HG02943 (cell line): ENCODE data around the gene IQCF6.
"Not testable (repeated sequence)": the region's sequence is repeated elsewhere in the genome, so short reads cannot be mapped to it uniquely, and the experiment has no call there.

Experiments
- ATAC-seq: cut with Tn5 transposase; IDR thresholded peaks from one replicate; pipeline ENCODE4 v1.9.1; 2021; ENCODE audit warnings: mild to moderate bottlenecking, low read depth, moderate library complexity; ENCODE audit not compliant: unreplicated experiment

The IQCF6 gene

GRCh38 chr3:51777985-51778384 is 1.1 kb downstream of the IQCF6 start:
- ATAC-seq, result no peak

DNA sequence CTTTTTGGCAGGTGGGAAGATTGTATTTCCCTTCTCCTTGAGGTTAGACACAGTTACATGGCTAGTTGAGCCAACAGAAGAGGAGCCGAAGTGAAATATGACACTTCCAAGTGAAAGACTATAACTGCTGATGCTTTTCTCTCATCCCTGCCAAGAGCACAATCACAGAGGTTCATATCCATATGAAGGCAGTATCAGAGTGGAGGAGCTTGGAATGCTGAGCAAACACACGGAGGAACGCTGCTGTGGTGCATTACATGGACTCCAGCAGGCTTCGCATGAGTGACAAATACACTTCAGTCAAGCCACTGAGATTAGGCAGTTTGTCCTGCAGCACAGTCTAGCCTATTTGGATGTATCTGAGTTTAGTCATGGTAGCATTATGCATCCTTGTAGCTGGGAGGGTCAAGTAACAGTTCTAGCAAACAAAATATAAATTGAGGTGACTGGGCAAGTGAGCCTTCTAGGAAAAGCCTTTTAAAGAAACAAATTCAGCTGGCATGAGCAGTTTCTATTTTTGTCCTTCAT is 5.4 kb downstream of the IQCF6 start:
- no peak for ATAC-seq

- no peak for ATAC-seq
These were observed 19.8 kb downstream of the IQCF6 start for GRCh38 chr3:51759203-51759602.

GRCh38 chr3:51753763-51754750 is 25.0 kb downstream of the IQCF6 start:
- ATAC-seq, result not testable (repeated sequence)

GRCh38 chr3:51751287-51751686 is 27.8 kb downstream of the IQCF6 start:
- no peak for ATAC-seq

DNA sequence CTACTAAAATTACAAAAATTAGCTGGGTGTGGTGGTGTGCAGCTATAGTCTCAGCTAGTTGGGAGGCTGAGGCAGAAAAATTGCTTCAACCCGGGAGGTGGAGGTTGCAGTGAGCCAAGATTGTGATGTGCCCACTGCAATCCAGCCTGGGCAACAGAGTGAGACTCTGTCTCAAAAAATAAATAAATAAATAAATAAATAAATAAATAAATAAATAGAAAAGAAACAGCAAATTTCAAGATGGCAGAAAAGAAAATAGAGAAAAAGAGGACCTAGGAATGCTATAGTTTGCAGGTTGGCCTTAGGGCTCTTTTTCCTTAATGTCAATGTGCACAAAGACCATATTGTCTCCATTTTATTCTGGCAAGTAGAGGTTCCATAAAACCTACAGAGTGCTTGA is 28.2 kb downstream of the IQCF6 start:
- ATAC-seq, result no peak

DNA sequence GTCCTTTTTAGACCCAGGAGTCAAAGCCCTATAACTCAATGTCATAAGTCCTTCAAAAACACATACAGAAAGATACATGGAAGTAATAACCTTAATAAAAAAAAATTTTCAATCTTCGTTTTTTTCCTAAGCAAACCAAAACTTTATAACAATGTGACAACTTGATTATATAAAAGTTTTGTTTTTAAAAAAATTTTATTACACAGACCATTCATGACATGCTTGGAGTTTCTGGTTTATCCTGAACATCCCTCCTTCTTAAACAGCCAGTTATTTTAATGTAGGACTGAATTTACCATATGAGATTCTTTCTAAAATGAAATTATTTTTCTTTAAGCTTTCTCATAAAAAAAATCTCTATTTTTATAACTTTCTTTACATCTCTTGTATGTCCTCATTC is 30.7 kb downstream of the IQCF6 start:
- no peak for ATAC-seq

DNA sequence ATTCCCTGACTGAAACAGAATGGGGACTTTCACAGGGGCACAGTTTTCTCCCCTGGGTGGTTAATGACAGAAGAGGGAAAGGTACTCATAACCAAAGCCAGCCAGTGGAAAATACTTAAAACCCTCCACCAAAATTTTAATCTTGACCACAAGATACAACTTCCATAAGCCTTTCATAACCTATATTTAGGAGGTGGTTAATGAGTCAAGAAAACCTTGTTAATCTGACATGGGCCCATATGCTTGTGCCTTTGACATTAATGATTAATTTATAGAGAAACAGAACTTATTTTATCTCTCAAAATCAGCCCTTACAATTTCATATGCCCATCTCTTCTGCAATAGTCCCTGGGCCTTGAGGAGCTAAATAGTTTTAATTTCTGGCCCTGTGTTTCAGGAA is 31.2 kb downstream of the IQCF6 start:
- no peak for ATAC-seq

- ATAC-seq, result not testable (repeated sequence)
These were observed 36.1 kb downstream of the IQCF6 start for GRCh38 chr3:51742978-51743377.

GRCh38 chr3:51742320-51742719 is 36.7 kb downstream of the IQCF6 start:
- not testable (repeated sequence) for ATAC-seq

DNA sequence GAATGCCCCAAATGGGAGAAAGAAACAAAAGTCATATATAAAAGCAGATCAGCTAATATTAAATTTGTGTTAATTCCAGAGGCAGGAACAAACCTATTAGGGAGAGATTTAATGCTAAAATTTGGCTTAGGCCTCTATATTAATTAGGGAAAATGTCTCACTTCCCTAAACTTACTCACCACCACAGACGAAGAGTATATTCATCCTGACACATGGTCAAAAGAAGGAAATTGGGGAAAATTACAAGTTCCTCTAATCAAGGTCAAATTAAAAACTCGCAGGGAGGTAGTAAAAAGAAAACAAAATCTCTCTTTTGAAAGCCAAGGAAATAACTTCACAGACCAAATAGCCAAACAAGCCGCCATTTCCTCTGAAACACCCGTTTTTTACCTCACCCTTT is 39.9 kb downstream of the IQCF6 start:
- ATAC-seq, result no peak

GRCh38 chr3:51735950-51736349 is 43.1 kb downstream of the IQCF6 start:
- ATAC-seq, result no peak

DNA sequence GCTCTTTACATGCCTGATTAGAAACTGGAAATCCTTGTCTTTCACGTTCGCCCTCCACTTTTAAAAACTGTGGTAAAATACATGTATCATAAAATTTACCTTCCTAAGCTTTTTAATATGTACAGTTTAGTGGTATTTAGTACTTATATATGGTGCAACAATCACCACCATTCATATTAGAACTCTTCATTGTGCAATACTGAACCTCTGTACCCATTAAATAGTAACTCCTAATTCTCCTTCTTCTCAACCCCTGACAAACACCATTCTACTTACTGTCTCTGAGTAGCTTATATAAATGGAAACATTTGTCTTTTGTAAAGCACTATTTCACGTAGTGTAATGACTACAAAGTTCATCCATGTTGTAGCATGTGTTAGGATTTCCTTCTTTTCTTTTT is 44.0 kb downstream of the IQCF6 start:
- no peak for ATAC-seq

DNA sequence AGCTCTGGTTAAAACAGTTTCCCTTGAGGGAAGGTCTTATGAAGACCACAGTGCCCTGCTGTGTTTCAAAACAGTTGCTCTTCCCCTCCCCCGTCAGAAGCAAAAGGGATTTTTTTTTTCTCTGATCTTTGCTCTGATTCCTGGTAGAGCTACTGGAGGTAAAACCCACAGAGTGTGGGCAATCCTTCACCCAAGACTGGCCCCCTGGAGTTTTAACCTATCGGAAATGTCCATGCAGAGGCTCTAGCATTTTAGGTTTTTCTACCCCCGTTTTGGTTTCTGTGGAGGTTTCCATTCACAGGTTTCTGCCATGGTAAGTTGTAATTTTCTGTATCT is 44.5 kb downstream of the IQCF6 start:
- ATAC-seq, result no peak

GRCh38 chr3:51733859-51734571 is 45.0 kb downstream of the IQCF6 start:
- no peak for ATAC-seq

DNA sequence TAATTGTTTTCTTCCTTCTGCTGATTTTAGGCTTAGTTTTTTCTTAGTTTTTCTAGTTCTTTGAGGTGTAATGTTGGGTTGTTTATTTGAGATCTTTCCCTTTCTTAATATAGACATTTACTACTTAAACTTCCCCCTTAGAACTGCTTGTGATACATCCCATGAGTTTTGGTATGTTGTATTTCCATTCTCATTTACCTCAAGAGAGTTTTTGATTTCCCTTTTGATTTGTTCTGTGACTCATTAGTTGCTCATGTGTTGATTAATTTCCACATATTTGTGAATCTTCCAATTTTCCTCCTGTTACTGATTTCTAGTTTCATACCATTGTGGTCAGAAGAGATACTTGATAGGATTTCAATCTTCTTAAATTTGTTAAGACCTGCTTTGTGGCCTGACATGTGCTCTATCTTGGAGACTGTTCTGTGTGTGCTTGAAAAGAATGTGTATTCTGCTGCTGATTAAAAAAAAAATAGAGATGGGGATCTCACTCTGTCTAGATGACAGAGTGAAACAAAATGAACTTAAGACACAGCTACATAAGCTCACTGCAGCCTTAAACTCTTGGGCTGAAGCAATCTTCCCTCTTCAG is 49.9 kb downstream of the IQCF6 start:
- no peak for ATAC-seq
